ENCODE results near the gene ITGA2.

The ITGA2 gene

GRCh38 chr5:53059281-53059680 is 70.1 kb downstream of the ITGA2 start:
- DNase-seq (ENCODE audit: low read depth), result no peak

GRCh38 chr5:53063176-53063575 is 74.0 kb downstream of the ITGA2 start:
- no peak for DNase-seq (ENCODE audit: low read depth)

DNA sequence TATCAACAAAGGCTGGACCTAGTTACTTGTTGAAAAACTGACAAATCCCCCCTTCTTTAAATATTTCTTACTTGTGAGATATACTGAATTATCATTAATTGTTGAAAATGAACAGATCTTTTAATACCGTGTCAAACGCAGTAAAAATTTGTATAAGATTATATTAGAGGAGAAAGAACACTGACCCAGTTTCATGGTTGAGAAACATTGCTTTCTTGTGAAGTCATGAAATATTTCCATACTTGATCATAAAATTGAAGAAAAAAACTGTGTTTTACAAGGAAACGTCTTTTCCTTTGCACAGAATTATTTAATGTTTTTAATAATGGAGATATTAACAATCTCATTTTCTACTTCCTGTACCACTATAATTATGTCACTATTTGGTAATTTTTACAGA is 74.6 kb downstream of the ITGA2 start:
- DNase-seq (ENCODE audit: low read depth), result no peak

GRCh38 chr5:53066088-53066487 is 76.9 kb downstream of the ITGA2 start:
- no peak for DNase-seq (ENCODE audit: low read depth)

GRCh38 chr5:53067641-53068040 is 78.5 kb downstream of the ITGA2 start:
- DNase-seq (ENCODE audit: low read depth), result no peak

- DNase-seq (ENCODE audit: low read depth), result no peak
These were observed 79.2 kb downstream of the ITGA2 start for GRCh38 chr5:53068291-53068836.

- DNase-seq (ENCODE audit: low read depth), result peak; percentile 16
These were observed 80.5 kb downstream of the ITGA2 start for GRCh38 chr5:53069626-53070025.

DNA sequence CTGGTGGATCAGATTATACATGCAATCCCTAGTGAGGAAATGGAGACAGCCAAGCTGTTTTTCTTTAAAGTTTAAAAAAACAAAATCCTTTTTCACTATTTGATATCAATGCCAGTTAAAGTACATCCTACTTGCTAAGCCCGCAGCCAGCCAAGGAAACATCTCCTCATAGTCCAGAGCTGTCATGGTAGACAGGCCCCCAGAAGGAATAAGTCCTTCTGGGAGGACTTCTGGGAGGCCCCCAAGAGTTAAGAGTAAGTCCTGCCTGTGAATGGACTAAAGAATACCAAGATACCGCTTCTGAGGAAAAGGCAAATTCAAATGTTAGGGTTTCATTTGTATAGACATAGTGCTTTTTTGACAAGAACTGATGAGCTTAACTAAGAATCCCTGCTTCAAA is 82.1 kb downstream of the ITGA2 start:
- DNase-seq (ENCODE audit: low read depth), result no peak

- DNase-seq (ENCODE audit: low read depth), result no peak
These were observed 82.6 kb downstream of the ITGA2 start for GRCh38 chr5:53071738-53072137.

DNA sequence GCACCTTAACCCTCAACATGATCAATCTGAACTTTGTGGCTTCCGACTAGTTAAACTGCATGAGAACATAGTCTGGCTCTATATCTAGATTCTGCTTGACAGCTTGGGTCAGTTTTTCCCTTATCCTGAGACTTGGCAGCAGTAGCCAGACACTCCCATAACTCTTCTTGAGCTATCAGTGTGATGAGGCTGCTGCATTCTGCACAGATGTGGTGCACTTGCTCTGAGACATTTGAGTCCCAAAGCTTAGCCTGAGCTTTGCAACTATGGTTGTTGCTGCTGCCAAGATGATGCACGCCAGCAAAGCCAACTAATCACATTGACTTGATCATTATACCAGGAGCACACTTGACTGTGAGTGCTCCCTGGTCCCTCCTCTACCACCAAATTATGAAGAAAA is 84.2 kb downstream of the ITGA2 start:
- DNase-seq (ENCODE audit: low read depth), result no peak

- DNase-seq (ENCODE audit: low read depth), result no peak
These were observed 86.9 kb downstream of the ITGA2 start for GRCh38 chr5:53076014-53076583.

- DNase-seq (ENCODE audit: low read depth), result no peak
These were observed 91.1 kb downstream of the ITGA2 start for GRCh38 chr5:53080271-53080670.

- DNase-seq (ENCODE audit: low read depth), result no peak
These were observed 94.8 kb downstream of the ITGA2 start for GRCh38 chr5:53083927-53084326.

GRCh38 chr5:53084546-53085255 is 95.5 kb downstream of the ITGA2 start:
- DNase-seq (ENCODE audit: low read depth), result no peak

DNA sequence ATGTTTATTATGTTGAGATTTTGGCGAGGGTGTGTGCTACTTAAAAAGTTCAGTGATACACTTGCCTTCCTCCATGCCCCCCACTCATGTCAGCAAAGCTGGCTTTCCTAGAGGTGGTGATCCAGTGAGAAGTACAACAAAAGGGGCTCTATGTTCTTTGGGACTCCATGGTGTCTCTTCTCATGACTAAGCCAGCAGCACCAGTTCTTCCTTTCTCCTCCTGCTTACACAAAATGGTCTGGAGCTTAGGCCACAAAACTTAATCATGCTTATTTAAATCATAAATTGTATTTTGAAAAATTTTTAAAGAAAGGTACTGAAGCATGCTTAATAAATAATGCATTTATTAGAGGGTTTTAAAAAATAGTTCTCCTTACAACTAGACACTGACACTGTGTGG is 98.0 kb downstream of the ITGA2 start:
- DNase-seq (ENCODE audit: low read depth), result no peak

- no peak for DNase-seq (ENCODE audit: low read depth)
These were observed 98.5 kb downstream of the ITGA2 start for GRCh38 chr5:53087621-53088121.

DNA sequence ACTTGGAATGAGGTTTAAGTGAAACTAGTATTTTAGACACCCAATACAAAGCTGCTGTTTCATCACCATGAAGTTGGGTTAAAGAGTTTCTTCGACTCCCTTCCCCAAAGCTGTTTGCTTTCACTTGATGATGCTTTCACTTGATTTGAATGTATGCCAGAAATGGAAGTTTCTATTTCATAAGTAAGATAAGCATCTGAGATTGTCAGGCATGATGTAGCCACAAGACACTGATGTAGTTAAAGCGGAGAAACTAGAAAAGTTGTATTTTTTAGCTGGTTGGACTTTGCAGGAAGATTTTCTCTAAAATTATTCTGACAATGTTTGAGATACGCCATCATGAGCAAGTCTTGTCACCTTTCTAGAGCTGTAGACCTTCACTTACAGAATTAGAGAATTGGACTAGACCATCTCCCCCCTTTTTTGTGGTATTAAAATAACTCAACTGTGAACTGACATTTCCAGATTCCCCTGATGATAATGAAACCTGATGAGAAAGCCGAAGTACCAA is 100.4 kb downstream of the ITGA2 start:
- no peak for DNase-seq (ENCODE audit: low read depth)

- no peak for DNase-seq (ENCODE audit: low read depth)
These were observed 101.1 kb downstream of the ITGA2 start for GRCh38 chr5:53090229-53090628.

DNA sequence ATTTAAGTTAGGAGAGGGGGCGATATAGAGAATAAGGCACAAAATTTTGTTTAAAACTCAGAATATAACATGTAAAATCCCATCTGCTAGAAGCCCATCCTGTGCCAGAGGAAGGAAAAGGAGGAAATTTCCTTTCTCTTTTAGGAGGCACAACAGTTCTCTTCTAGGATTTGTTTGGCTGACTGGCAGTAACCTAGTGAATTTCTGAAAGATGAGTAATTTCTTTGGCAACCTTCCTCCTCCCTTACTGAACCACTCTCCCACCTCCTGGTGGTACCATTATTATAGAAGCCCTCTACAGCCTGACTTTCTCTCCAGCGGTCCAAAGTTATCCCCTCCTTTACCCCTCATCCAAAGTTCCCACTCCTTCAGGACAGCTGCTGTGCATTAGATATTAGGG is 102.1 kb downstream of the ITGA2 start:
- no peak for DNase-seq (ENCODE audit: low read depth)

DNA sequence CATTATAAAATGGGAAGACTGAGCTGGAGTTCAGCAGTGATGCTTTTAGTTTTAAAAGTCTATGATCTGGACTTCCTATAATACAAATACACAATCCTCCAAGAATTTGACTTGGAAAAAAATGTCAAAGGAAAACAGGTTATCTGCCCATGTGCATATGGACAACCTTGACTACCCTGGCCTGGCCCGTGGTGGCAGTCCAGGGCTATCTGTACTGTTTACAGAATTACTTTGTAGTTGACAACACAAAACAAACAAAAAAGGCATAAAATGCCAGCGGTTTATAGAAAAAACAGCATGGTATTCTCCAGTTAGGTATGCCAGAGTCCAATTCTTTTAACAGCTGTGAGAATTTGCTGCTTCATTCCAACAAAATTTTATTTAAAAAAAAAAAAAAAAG is 103.1 kb downstream of the ITGA2 start:
- no peak for DNase-seq (ENCODE audit: low read depth)

DNA sequence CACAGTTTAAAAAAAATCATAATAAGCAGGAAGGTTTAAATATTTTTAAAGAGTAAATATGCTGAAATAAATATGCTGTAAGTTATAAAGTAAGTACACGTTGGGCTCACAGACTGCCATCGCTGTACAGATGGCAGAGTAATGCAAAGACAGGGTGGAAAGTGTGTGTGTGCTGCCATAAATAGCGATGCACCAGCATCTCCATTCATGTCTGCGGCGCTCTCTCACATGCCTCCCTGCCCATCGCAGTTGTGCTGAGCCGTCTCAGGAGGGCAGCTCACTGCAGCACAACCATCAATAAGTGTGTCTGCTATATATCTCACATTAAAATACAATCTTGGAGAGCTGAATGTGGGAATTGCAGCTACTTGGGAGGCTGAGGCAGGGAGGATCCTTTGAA is 106.1 kb downstream of the ITGA2 start:
- no peak for DNase-seq (ENCODE audit: low read depth)

DNA sequence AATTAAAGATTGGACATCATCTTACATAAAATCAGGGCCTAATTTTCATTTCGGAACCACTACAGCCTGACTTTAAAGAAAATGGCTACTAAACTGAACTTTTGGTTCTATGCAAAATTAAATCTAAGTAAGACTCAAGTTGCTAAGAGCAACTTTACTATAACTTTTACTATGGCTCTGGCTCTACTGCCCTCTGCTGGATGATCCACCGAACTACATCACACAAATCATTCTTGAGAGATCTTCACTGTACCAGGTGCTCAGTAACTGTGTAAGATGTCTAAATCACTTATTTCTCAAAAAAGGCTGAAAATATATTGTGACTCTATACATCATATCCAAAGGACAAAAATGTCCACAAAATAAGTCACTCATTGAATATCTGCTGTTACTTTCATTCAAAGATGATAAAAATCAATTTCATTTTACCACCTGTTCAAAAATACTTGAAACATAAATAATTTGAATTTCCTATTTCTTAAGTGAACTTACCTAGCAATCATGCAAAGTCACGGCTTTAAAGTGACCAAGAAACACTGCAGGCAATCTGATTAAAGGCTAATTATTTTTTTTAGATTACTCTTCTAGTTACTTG is 106.9 kb downstream of the ITGA2 start:
- DNase-seq (ENCODE audit: low read depth), result peak; percentile 43

DNA sequence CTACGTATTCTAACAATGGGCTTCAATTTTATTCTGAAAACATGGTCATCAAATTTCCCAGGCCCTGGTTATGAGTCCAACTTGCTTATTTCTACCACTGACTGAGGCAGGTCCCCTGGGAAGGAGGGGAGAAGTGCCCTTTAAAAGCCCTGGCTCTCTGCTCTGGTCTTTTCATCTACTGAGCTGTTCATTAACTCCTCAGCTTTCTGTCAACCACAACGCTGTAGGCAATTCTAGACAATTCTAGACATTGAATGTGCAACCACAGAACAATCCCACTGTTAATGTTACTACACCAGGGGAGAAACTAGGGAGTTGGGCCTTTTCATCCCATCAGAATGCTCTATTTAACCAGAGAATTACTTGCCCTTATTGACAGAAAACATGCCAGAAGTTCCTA is 110.4 kb downstream of the ITGA2 start:
- no peak for DNase-seq (ENCODE audit: low read depth)
